DMS153 (cell line): ENCODE data around the gene FBL.
A peak's percentile ranks its signal among the peaks of the same experiment; 100 is the strongest.
"Not testable (repeated sequence)": the region's sequence is repeated elsewhere in the genome, so short reads cannot be mapped to it uniquely, and the experiment has no call there.

ENCODE experiments used
- DNase-seq: peaks from one replicate; lab custom pipeline; 2025; lab: John Stamatoyannopoulos, UW

FBL gene

DNA sequence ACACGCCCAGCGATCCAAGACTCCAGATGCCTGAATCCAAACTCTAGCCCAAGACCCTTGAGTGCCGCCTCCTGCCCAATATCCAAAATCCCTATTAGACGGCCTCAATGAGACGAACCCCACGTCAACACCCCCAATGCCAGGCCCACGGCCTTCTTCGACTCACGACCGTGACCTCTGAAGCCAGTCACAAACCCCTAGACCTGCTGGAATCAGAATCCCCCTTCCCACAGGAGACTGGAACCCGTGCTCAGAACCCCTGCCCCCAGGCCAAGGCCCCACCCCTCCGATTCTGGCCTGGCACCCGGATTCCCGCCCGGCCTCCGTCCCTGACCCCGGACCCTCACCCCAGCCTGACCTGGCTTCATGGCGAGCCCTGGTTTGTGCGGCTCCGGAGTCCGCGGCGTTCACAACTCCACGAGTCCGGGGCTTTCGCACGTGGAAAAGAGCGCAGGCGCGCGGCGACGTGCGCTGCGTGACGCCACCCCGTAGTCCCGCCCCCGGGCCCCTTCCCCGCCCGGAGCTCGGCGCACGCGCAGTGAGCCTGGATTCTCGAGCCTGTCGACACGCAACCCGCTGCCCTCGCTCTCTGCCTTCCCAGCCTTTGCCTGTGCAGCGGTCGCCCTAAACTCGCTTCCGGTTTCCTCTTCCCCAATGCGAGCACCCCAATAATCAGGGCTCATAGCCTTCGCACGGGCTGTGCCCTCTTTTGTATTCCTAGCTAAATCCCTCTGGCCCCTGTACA, at the start of gene FBL:
TSS of gene FBL (minus strand) at position 447 of the 745 bp plus-strand sequence. CDS start at position 368, 79 bp downstream.
- peak; percentile 82 for DNase-seq

- DNase-seq: not testable (repeated sequence)
These were observed 48.9 kb upstream of the FBL start for GRCh38 chr19:39895096-39895495.

DNA sequence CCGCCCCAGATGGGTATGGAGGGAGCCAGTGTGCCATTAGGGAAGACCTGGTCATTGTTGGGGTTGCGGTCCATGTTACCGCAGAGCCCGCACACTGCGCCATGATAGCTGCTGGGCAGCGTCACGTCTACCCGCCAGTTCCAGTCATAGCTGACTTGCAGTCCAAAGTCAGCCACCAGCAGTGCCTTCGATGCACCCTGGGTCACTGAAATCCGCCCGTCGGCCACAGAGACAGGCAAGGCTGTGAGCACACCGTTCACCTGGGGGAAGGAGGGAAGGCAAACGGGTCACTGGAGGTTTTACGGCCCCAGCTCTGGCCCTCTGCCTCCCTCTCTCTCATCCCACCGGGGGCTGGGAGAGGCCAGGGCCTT, 48.0 kb upstream of the FBL start:
- not testable (repeated sequence) for DNase-seq

DNA sequence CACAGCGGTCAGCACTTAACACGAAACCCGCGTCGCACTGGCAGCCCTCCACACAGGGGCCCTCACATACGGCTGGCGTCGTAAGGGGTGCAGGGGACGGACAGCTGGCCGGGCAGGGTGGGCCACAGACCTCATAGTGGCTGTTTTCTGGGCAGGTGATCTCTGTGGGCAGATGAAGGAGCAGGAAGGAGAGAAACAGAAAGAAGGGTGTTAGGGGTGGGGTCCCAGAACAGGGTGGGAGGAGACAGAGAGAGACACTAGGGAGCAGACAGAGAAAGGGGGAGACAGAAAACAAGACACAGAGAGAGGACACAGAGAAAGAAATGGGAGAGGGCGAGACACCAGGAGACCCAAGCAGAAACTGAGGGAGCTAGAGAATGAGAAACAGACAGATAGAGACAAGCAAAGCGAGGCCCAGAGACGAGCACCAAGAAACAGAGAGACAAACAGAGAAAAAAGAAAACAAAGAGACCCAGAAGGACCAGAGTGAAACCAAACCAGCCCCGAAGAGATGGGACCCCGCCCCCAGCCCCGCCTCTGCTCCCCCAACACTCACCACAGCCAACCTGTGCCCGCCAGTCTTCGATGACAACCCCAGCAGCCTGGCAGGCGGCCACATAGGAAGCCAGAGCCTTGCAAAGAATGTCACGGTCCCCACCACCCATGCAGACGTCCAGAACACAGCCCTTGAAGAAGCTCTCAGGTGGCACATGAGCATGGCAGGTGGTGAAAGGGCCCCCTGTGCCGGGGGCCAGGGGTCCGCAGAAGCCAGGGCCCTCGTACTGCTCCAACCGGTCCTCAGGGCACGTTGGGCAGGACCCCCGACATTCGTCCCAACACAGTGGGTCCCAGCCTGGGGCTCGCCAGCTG, 47.4 kb upstream of the FBL start:
- DNase-seq: not testable (repeated sequence)

- not testable (repeated sequence) for DNase-seq
These were observed 46.3 kb upstream of the FBL start for GRCh38 chr19:39892506-39892902.

- DNase-seq: not testable (repeated sequence)
These were observed 45.7 kb upstream of the FBL start for GRCh38 chr19:39891660-39892505.

GRCh38 chr19:39890755-39891551, 44.8 kb upstream of the FBL start:
- no peak for DNase-seq

DNA sequence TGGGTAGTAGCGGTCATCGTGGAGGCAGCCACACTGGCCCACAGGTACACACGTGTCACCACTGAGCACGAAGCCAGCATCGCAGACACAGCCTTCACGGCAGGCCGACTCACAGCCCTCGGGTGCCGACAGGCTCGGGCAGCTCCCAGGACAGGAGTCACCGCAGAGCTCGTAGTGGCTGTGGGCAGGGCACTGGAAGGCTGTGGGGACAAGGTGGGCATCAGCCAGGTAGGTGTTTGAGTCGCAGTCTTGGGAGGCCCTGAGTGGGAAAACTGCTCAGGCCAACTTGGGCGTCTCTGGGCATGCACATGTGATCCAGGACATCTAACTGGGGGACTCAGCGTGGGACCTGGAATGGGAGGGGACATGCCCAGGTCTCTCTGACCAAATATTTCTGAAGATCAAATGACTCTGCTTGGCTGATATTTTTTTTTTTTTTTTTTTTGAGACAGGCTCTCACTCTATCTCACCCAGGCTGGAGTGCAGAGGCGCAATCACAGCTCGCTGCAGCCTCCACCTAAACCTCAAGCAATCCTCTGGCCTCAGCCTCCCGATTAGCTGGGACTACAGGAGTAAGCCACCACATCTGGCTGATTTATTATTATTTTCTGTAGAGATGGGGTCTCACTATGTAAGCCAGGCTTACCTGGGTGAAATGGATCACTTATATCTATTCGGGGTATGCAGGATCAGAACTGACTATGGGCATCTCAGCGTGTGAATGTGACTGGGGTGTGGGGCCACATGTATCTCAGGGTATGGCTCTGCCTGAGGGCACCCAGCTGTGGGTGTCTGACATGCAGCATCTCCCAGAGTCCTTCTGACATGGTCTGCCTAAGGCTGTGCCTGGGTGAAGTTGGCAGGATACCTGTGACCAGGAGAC, 43.9 kb upstream of the FBL start:
- DNase-seq: not testable (repeated sequence)

GRCh38 chr19:39887456-39887951, 41.3 kb upstream of the FBL start:
- DNase-seq: not testable (repeated sequence)

- not testable (repeated sequence) for DNase-seq
These were observed 39.8 kb upstream of the FBL start for GRCh38 chr19:39885821-39886554.

DNA sequence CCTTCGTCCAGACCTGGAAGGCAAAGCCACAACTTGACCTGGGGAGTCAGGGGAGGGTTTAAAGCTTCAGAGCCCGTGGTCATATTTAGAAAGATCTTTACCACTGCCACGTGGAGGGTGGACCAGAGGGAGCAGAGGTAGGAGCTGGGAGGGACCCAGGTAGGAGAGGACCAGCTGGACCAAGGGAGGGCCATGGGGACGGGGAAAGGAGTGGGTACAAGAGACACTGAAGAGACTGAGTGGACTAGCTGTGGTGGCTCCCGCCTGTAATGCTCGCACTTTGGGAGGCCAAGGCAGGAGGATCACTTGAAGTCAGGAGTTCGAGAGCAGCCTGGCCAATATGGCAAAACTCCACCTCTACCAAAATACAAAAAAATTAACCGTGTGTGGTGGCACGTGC, 38.5 kb upstream of the FBL start:
- not testable (repeated sequence) for DNase-seq

- not testable (repeated sequence) for DNase-seq
These were observed 36.5 kb upstream of the FBL start for GRCh38 chr19:39882645-39883044.

DNA sequence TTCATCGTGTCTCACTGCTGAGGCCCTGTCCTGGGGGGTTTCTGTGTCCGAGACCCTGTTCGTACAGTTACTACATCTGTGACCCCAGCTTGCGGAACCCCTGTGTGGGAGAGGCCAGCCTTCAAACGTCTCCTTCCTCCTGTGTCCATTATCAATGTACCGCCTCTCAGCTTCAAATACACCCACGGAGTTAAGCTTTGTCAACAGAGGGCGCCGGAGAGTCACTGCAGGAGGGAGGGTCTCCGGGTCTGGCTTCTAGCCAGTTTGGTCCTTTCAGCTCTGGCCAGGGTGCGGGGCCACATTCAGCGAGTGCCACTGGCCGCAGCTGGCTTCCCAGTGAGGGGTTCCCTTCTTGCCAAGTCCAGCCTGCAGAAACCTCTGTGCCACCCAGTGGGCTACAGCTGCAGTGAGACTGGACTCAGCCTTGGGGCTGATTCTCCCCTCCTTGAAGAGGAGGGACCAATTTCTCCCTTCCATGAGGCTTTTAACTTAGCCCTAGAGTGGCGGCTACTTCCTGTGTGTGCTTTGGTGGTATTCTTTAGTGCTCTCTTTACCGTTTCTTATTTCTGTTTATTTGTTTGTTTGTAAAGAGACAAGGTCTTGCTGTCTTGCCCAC, 35.4 kb upstream of the FBL start:
- peak; percentile 17 for DNase-seq

GRCh38 chr19:39880241-39880640, 34.1 kb upstream of the FBL start:
- DNase-seq: not testable (repeated sequence)

DNA sequence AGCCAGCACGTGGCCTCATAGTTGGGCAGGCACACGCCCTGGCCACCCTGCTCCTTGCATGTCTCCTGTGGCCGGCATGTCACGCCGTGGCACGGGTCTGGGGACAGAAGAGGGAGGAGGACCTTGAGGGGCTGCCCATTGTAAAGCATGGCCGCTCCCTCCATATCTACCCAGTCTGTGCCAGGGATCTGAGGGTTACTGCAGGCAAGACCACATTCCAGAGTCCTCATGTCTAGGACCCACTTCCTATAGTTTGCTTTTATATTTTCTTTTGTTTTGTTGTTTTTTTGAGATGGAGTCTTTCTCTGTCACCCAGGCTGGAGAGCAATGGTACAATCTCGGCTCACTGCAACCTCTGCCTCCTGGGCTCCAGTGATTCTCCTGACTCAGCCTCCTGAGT, 33.6 kb upstream of the FBL start:
- DNase-seq: not testable (repeated sequence)

GRCh38 chr19:39878866-39879265, 32.7 kb upstream of the FBL start:
- DNase-seq: not testable (repeated sequence)

DNA sequence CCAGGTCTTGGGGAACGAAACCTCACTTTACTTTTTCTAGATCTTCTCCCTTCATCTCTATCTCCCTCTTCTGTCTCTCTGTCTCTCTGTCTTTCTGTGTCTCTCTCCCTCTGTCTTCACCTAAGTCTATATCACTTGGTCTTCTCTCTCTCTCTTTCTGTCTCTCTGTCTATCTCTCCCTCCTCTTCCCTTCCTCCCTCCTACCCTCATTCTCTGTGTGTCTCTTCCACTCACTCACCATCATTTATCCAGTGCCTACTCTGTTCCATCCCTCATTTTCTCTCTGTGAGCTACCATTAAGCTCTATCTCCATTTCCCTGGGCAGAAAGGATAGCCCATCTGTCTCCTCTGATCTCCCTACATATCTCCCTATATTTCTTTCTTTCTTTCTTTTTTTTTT, 32.2 kb upstream of the FBL start:
- no peak for DNase-seq

- not testable (repeated sequence) for DNase-seq
These were observed 31.8 kb upstream of the FBL start for GRCh38 chr19:39877982-39878381.

GRCh38 chr19:39877488-39877887, 31.3 kb upstream of the FBL start:
- not testable (repeated sequence) for DNase-seq
